VCaP (cell line): Measurements from ENCODE around the gene HJURP.

ENCODE experiments used
- H3K27ac ChIP-seq: fragments of 450-650 bp; 2 replicates; pipeline ENCODE4 v1.5.1; 2017
- CTCF ChIP-seq: fragments of 450-650 bp; conservative IDR thresholded peaks from 2 replicates; pipeline ENCODE4 v1.5.1; 2017; ENCODE audit warnings: mild to moderate bottlenecking, moderate library complexity

Gene HJURP

GRCh38 chr2:233867993-233868532 is 13.7 kb upstream of the HJURP start, which contains the start of gene MSL3B:
Gene MSL3B (minus strand): TSS chr2:233868386.
- TF ChIP-seq CTCF = no peak
- peak within 1 kb of the TSS; percentile 53; the same call in 1 of the 2 replicates for H3K27ac ChIP-seq

- no peak overlapping the region for H3K27ac ChIP-seq
- TF ChIP-seq CTCF = no peak
Observed at GRCh38 chr2:233866479-233866878, 12.1 kb upstream of the HJURP start.

GRCh38 chr2:233865838-233866237 is 11.5 kb upstream of the HJURP start:
- 0 out of 2 replicates have a peak, but pooled peaks have one; percentile 8 for TF ChIP-seq CTCF
- H3K27ac ChIP-seq = no peak overlapping the region

GRCh38 chr2:233862261-233862768 is 8.0 kb upstream of the HJURP start:
- H3K27ac ChIP-seq = no peak overlapping the region
- no peak for TF ChIP-seq CTCF

GRCh38 chr2:233858331-233858730 is 4.0 kb upstream of the HJURP start:
- no peak overlapping the region for H3K27ac ChIP-seq
- no peak for TF ChIP-seq CTCF

- TF ChIP-seq CTCF = peak; percentile 86
- no peak overlapping the region for H3K27ac ChIP-seq
Observed at GRCh38 chr2:233857511-233858141, 3.3 kb upstream of the HJURP start.

GRCh38 chr2:233856184-233856583 is 1.8 kb upstream of the HJURP start:
- no peak for TF ChIP-seq CTCF

More at GRCh38 chr2:233856184-233856583, 1.8 kb upstream of the HJURP start:
- H3K27ac ChIP-seq = peak overlapping the region; percentile 72; the same call in 1 of the 2 replicates
